GM19328 (cell line): ENCODE data around the gene NMNAT2.
"Not testable (repeated sequence)": the region's sequence is repeated elsewhere in the genome, so short reads cannot be mapped to it uniquely, and the experiment has no call there.

Source experiments
- ATAC-seq: cut with Tn5 transposase; IDR thresholded peaks from one replicate; pipeline ENCODE4 v1.9.1; 2021; ENCODE audit warnings: mild to moderate bottlenecking, moderate library complexity; ENCODE audit not compliant: unreplicated experiment

NMNAT2 gene

DNA sequence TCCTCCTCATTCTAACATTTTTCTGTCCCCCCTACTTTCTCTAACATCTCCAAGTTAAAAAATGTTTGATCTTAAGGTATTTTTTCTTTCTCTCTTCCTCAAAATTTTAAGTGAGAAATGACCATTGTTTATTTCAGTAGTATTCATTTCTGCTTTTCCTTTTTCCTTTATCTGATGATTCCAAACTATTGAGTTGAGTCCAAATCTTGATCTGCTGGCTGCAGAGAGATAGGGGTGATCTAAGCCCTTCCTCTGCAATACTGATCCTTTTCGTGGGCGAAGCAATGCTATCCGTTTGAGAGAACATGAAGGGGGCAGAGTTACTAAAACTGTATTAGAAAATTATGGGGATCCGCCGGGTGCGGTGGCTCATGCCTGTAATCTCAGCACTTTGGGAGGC is 516 bp upstream of the NMNAT2 start:
- ATAC-seq, result no peak

DNA sequence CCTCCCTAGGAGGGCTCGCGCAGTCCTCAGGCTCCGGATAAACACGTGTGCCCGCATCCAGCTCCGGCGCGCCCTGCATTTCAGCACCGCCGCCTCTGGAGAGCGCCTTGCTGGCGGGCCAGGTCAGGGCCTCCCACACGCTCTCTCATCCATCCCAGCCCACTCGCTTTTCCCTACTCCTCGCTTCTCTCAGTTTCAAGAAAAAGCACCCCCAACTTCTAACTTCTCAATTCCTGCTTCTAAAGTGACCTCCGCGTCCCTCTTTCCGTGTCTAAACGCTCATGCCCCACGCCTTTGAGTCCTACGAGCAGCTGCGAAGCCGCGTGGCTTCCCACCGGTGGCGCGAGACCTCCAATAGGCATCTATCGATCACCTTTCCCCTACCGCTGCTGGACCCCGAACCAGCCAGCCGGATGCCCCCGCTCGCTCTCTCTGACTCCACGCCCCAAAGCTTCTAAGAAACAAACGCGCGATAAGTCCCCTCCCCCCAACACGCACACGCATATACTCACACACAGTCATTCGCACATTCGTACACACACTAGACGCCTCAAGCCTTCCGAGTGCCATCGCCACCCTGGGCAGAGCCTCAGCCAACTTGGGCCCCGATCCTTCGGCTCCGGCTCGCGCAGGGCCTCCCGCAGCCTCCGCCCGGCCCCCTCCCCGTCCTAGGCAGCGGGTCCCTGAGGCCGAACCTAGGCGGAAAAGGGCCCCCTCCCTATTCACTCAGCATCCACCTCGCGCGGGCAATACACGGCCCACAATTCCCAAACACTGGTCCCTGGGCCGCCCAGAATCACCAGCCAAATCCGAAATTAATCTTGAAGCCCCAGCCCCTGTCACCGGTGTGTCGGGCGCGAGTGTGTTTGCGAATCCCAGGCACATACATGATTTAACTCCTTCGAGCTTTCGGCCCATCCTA is 1.1 kb downstream of the NMNAT2 start:
- no peak for ATAC-seq

DNA sequence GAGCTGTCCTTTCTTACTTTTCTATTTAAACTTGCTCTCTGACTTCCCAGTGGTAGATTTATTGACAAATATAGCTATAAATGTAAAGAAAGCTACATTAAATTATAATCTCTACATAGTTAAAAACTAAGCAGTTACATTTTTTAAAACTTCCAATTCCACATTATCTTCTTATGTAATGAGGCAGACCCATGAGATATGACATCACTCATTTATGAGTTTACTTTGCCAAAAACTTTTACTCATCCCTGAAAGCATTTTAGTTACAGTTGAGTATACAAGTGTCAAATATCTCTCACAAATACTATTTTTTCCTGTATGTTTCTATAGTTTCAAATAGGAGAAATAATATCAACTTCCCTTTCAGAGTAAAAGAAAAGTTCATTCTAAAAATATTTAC is 3.8 kb downstream of the NMNAT2 start:
- no peak for ATAC-seq

DNA sequence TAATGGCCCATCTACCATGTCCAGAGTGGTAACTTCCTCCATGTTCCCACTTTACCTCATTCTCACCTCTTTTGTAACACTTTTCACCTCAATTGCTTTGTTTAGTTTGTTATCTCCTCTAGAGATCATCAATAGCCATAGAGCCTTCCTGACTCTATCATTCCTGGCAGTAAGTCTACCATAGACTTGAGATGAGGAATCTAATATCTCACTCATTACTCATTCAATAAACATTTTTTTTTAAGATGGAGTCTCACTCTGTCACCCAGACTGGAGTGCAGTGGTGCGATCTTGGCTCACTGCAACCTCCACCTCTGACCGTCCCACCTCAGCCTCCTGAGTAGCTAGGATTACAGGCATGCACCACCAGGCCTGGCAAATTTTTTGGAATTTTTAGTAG is 7.1 kb downstream of the NMNAT2 start:
- ATAC-seq, result no peak

DNA sequence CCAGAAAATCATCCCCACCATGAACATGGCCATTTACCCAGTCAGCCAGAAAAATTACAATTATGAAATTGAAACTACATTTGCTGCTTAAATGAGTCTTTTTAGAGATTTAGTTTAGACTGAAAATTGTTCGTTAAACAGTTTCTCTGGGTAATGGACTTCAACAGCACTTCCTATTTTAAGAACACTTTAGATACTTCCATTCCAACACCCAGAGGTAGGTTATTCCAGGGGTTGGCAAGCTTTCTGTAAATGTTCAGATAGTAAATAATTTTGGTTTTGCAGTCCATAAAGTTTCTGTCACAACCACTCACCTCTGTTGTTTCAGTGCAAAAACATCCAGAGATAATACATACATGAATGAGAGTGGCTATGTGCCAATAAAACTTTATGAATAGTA is 10.2 kb downstream of the NMNAT2 start:
- no peak for ATAC-seq

DNA sequence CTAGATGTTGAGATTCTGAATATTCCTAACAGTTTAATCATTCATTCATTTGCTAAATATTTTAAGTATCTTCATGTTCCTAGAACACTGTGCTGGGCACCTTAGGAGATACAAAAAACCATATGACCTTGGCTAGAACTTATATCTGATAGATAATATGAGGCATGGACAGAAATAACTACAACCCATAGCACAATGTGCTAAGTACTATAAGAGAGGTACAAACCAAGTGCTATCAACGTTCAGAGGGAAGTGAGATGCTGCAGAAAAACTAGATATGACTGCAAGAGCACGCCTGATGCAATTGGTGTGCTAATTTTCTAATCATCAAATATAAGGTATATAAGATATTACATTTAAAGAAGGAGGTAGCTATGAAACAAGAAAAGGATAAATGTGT is 10.7 kb downstream of the NMNAT2 start:
- ATAC-seq, result no peak

DNA sequence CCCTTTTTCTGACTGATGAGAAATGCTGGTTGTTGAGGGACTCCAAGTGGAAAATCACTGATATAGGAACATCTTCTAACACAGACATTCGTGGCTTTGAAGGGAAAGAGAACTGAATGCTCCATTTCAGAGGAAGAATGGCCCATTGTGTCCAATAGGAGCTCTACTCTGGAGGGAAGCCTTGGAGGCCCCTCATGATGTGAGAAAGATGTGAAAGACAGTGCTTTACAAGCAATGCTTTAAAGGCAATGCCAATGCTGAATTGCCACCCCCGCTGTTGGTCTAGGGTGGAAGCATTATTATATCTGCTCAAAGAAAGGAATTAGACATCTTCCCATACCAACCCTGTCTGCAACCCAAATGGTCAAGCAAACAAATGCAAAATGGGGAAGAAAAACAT is 13.7 kb downstream of the NMNAT2 start:
- ATAC-seq, result no peak

DNA sequence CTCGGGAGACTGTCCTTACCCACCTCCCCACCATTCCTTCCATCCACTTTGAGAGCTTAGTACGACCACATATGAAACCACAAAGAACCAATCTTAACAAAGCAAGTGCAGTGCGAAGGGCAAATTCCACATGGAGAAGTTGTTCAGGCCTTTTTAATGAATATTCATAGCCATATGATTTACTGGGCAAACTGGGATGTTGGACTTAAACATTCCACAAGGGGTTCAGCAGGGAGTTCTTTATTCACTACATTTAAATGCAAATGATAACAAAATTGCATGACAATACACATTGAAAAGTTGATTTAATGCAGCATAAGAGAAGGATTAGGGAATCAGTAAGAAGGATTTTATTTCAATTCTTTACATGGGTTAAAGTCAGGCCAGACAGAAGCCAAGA is 14.7 kb downstream of the NMNAT2 start:
- ATAC-seq, result no peak

DNA sequence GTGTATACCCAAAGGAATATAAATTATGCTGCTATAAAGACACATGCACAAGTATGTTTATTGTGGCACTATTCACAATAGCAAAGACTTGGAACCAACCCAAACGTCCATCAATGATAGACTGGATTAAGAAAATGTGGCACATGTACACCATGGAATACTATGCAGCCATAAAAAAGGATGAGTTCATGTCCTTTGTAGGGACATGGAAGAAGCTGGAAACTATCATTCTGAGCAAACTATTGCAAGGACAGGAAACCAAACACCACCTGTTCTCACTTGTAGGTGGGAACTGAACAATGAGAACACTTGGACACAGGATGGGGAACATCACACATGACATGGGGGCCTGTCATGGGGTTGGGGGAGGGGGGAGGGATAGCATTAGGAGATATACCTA is 16.6 kb downstream of the NMNAT2 start:
- ATAC-seq, result not testable (repeated sequence)

DNA sequence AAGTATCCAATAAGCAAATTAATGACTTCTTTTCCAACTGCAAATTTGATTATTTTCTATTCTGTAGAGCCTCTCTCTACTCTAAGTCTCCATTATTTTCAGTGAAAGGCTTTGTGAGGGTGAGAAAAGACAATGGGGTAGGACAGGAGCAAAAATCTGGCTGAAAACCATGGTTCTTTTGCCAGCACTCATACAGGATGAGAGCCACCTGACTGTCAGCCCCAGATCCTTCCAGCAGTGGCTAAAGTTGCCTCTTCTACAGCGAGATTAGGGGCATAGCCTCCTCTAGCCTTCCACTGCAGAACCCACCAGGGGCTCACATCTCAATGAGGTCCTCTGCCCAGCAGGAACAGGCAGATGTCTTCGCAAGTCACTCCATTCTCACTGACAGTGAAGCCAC is 23.7 kb downstream of the NMNAT2 start:
- no peak for ATAC-seq

DNA sequence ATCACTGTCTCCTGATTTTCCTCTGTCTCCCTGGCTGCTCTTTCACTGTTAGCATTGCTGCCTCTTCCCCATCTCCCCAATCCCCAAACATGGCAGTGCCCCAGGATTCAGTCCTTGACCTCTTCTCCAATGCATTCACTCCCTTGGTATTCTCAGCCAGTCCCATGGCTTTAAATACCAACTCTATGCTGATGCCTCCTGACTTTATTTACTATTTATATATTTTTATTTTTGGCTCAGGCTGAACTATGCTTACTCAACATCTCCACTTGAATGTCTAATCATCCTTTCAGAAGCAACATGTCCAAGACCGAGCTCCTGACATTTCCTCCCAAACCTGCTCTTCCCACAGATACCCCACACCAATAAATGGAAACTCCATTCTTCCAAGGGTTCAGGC is 26.3 kb downstream of the NMNAT2 start:
- no peak for ATAC-seq

DNA sequence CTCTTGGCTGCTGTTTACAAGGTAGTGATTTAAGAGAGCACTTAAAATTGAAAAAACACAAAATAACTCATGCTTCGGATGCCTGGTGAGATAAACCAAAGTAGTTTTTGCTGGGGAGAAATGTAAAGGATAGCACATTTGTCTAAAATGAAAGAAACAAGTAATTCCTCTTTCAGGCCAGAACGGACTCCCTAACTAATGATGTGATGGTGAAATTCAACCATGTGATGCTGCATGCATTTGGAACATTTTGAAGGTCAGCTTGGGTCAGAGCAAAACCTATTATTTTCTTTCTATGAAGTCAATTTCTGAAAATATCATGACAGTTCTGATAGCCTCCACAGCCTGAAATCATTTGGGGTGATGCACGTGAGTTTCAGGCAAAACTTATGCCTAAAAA is 27.6 kb downstream of the NMNAT2 start:
- no peak for ATAC-seq

DNA sequence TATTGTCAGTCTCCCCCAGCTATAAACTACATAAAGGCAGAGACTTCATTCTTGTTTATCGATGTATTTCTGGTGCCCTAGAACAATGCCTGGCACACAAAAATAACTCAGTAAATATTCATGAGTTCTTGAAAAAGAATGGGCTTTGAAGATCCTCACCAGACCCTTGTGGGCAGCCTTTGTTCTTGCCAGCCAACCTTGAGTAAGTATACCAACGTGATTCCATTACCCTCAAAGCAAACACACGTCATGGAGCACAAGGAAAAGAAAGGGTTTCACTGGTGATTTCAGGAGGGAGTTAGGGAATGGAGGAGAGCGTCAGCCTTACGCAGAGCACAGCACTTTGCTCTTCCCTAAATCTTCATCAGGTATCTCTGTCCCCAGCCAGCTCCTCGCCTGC is 29.4 kb downstream of the NMNAT2 start:
- ATAC-seq, result no peak

DNA sequence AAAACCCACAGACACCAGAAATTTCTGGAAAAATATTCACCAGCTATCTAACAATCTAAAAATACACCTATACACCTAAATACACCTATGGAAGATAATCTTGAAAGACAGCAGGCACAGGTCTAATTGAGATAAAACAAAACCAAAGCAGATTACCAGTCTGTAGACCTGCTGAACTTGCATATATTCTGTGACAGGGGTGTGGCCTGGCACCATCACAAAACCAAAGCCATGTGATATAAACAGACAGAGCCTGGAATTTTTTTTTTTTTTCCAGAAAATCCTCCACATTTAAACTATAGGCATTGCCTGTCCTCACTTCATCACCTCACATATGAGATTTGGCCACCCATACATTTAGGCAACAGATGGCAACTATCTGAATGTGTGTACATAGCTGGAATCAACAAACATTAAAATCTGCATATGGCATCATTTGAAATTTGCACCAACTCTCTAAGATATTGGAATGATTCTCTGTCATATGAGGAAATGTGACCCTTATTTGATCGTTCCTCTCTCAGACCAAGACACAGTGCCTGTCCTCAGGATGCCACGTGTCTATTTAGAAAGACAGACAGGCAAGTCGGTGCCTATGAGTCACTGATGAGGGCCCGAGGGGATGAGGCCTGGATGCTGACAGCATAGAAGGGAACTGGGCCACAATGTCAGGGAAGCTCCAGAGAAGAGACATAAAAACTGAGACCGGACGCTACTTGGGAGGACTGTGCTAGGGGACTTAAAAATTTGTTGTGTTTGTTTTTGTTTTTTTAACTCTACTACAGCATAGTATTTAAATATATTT is 32.6 kb downstream of the NMNAT2 start:
- no peak for ATAC-seq

DNA sequence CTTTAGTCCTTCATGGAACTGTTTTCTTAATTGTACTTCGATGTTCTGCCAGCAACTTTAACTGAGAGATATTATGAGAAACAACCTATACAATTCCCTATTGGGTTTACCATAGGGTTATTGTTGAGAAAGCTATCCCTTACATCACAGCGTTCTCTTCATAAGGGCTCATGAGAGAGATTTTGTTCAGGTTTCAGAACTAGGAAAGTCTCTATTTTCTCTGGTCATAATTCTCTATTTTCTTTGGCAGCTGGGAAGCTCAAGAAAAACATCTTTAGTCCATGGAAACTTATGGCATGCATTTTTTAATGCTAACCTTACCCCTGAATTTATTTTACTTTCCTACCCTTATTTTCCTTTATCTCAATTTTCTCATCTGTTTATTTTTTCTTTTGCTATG is 38.2 kb downstream of the NMNAT2 start:
- ATAC-seq, result no peak

DNA sequence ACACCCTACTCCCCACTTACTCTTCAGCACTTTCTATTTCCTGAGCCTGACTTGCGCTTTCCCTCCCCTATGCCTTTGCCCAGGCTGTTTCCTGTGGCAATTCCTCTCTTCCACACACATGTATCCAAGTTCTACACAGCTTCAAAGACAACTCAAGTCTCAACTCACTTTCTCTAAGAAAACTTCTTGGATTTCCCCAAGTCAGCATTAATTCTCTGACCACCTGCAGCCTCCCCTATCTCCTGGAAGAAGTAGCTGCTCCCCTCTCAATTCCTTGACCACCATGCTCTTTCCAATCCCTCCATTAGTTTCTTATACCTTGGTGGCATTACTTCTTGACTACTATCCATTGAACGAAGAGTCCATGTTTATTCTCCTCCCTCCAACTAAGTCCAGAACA is 42.8 kb downstream of the NMNAT2 start:
- ATAC-seq, result no peak

DNA sequence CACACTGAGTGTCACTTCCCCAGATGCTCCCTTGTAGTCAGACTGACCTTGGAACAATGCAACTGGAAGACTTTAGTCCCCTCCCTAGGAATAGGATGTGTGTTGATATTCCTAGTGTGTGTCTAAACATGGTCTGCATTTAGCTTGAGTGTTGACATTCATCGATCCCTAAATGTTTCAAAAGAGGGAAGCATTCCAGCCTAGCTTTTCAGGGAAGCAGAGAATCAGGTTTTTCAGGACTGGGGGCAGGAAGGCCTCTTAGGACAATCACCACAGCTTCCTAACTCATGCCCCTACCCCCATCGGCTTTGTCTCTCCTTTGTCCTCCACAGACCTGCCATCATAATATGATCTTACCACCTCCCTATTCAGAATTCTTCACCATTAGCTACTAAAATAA is 43.4 kb downstream of the NMNAT2 start:
- ATAC-seq, result no peak

DNA sequence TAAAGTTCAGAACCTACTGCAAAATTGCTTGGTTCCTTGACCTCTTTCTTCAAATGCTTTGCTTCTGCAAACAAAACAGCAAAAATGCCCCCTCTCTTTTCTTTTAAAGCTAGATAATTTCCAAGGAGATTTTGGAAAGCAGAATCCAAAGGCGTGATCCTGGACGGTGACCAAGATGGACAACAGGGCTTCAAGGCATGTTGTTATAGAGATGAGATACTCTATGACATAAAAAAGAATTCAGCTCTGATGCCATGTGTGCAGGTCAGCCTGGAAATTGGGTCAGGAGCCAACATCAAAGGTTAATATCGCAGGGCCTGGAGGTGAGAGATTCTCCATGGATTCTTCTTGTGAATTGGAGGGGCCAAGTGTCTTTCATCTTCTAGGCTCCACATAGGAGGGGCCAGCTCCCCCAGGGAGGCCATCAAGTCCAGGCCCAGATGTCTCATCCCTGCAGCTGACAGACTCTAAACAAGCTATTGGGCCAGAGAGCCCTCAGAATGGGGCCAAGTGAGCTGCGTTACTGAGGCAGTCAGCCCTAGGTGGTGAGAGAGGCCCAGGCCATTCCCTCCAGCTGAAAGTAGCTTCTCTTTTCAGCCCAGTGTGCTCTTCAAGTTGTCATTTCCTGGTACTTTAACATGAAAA is 45.5 kb downstream of the NMNAT2 start:
- no peak for ATAC-seq

DNA sequence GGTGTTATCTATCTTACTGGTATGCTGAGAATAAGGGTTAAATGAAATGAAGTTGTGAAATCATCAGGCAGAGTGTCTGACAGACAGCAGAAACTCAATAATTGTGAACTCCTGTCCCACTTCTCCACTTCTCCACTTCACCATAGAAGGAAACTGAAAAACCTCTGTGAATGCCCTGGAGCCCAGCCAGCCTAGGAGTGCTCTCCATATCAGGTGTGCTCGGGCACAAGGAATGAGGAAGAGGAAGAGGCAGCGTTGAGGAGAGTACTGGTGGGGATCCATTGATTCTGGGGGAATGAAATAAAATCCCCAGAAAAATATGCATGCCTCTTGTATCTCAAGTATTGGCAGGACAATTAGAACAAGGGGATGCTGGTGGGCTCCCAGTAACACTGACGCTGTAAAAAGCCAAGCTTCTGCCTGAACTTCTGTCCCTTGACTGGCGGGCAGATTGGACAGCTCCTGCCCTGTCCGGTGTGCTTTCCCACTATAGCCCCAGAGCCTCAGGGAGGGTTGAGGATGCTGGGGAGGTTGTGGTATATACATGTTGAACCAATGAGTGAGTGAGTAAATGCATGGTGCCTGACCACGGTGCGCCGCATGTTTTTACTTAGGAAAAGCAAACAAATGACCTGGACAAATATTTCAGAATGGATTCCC is 47.7 kb downstream of the NMNAT2 start:
- no peak for ATAC-seq

DNA sequence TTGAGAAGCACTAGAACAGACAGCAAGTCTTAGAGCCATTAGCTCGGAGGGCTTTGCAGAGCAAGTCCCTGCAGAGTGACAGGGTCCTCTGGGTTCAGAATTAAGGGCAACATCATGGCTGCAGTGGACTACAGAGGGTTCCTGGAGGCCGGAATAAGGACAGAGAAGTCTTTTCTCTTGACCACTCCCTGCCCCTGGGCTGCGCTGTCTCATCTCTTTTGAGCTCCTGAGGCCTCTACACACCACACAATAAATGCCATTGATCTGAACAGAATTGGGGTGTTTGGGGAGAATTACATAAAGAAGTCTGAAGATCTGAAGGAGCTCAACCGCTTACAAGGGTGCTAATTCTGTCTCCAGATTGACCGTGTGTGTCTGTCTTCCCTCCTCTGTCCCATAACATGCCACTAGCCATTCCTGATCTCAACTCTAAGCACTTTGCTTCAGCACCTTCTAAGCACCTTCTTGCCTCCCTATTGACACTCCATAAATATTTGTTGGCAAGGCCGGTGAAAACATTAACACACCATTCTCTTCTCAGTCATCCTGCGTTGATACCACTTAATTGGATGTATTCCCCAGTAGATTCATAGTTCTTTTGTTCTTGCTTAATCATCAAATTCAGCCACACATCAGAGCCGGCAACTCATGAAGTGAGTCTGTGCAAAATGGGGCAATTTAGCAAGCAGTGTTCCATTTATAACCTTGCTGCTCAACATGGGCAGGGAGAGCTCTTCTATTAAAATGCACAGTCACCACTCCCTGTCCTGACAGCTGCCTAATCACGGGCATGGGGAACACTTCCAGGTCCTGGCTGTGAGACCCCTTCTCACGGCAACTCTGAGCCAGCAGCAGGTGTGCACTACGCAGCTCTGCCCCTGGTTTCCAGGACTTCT is 49.7 kb downstream of the NMNAT2 start:
- no peak for ATAC-seq
